GM12891 (cell line): ENCODE data around the gene FAM114A2.

Source experiments
- PAX5 ChIP-seq: IDR thresholded peaks from 2 replicates; pipeline ENCODE4 v1.6.1; 2011; ENCODE audit warnings: low read length, moderate library complexity, mild to moderate bottlenecking; ENCODE audit not compliant: insufficient read depth, severe bottlenecking
- POLR2A ChIP-seq: IDR thresholded peaks from 2 replicates; pipeline ENCODE4 v1.6.1; 2011; ENCODE audit warnings: low read depth, low read length, control low read depth
- POLR2AphosphoS5 ChIP-seq: IDR thresholded peaks from 2 replicates; pipeline ENCODE4 v1.6.1; 2011; ENCODE audit warnings: low read depth, low read length, control low read depth
- POU2F2 ChIP-seq: IDR thresholded peaks from 2 replicates; pipeline ENCODE4 v1.6.1; 2011; ENCODE audit warnings: low read depth, mild to moderate bottlenecking, control low read depth, low read length, moderate library complexity
- SPI1 ChIP-seq: IDR thresholded peaks from 2 replicates; pipeline ENCODE4 v1.6.1; 2011; ENCODE audit warnings: low read depth, low read length, control low read depth
- TAF1 ChIP-seq: IDR thresholded peaks from 2 replicates; pipeline ENCODE4 v1.6.1; 2011; ENCODE audit warnings: low read depth, low read length, control low read depth

- TF ChIP-seq POLR2A (no peak), POLR2AphosphoS5 (no peak), TAF1 (no peak), SPI1 (no peak), POU2F2 (no peak), PAX5 (no peak)
Observed at GRCh38 chr5:153959134-153959957, 79.4 kb downstream of the FAM114A2 start.
